ENCODE results near the gene EHD4. TPM values are rescaled to one million over a fixed set of nuclear protein-coding genes. Genes with fewer than 3 reads are reported as not detected.

Gene EHD4
- polyA plus RNA-seq, 1 donor = 39.6 TPM

DNA sequence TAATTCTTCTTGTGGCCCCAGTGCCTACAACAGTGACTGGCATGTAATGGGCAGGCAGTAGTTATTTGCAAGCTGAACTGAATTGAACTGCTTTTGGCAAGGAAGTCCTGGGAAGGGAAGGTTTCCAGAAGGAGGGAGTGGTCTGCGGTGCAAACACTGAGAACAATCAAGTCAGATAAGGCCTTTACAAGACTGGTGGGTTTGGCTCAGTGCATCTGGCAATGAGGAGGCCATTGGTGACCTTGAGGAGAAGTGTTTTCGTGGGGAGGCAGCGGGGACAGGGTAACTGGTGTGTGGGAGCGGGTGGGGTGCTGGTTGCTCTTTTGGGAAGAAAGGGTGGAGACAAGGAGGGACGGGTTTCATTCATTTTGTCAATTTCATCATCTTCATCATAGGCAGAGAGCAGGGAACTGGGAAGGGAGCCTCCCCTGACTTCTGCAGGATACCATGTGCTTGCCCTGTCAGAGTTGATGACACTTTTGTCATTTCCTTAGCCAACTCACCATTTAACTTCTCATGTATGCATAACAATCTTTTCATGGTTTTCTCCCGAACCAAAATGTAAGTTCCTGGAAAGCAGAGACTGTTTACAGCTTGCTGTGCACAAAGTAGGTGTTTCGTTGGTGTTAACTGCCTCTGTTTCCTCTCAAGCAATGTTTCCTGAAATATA is 8.4 kb upstream of the EHD4 start:
- no peak for DNase-seq (ENCODE audit: low read depth)

DNA sequence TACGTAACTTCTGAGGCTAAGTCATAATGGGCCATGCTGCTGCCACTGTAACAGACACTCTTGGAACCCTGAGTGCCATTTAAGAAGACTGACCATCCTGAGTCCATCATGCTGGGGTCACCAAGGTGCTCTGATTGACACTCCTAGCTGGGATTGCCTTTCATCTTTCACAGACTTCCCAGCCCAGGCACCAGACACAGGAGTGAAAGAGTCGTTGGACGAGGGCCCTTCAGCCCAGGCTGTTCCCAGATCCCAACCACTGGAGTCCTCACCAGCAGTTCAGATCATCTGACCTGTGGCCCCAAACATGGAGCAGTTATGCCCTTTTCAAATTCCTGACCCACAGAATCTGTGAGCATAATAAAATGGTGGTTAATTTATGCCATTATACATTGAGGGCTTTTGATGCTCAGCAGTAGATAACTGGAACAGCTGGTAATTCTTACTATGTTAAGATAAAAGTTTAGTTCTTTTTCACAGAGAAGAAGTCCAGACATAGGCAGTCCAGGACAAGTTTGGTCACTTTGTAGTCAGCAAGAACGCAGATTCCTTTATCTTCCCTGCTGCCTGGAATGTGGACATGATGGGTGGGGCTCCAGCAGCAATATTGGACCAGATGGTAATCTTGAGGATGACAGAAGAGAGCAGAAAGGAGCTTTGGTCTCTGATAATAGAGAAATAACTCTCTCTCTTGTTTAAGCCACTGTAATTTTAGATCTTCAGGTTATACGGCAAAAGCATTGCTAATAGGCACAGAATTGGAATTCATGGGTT is 7.3 kb upstream of the EHD4 start:
- DNase-seq (ENCODE audit: low read depth) = no peak

DNA sequence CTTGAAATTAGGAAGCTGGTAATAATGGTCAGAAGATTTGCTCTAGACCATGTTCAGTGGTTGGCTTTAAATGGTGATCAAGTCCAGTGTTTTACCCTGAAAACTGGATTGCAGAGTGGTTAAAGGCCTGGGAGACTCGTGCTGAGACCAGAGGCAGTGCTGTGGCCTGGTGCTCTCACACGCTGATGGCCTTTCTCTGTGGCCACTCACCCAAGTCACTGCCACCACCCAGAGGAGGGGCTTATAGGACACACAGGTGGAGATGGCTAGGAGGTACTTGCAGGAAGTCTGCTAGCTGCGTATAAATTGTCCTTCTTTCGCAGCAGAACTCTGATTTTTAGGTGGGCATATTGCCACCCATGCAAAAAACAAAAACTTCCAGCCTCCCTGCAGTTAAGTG is 6.2 kb upstream of the EHD4 start:
- no peak for DNase-seq (ENCODE audit: low read depth)

- DNase-seq (ENCODE audit: low read depth) = no peak
Observed at GRCh38 chr15:41977757-41978383, 5.5 kb upstream of the EHD4 start.

DNA sequence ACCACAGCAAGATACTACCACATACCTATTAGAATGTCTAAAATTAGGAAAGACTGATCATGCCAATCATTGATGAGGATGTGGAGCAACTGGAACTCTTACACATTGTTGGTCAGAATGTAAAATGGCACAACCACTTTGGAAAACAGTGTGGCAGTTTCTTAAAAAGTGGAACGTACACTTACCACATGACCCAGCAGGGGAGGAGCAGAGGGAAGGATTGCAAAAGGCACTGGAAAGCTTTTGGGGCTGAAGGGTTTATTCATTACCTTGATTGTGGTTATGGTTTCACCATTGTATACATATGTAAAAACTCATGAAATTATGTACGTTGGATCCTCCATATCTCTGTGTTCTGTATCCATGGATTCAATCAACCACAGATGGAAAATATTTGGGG is 3.3 kb upstream of the EHD4 start:
- DNase-seq (ENCODE audit: low read depth) = no peak

DNA sequence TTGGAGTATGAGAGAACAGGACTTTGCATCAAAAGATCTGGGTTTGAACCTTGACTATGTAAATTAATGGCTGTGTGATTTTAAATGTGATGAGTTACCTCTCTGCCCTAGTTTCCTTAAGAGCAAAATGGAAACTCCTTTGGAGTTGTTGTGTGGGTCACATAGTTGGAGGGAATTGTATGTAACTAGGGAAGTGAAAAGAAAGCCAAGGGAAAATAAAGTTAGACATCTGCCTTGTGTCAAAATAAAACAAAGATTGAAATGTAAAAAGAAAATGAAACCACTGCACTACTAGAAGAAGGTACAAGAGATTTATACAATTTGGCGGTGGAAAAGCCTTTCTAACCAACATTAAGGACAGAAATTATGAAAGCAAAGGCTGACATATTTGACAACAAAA is 1.7 kb upstream of the EHD4 start:
- no peak for DNase-seq (ENCODE audit: low read depth)

DNA sequence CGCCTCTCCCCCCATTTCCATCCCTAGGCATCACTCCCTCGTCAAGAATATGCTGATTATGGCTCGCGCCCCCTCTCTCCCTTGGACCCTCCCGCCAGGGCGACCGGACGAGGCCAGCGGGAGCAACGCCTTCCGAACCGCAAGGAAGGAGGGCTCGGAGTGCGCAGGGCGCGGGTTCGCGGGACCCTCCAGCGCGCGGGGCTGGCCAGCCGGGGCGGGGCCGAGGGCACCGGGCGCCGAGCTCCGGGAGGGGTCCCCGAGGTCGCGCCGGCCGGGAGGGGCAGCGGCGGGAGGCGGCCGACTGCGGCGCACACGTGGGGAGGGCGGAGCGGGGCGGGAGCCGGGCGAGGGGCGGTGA is 483 bp downstream of the EHD4 start:
- DNase-seq (ENCODE audit: low read depth) = no peak

- no peak for DNase-seq (ENCODE audit: low read depth)
Observed at GRCh38 chr15:41971089-41971894, 1.1 kb downstream of the EHD4 start.

GRCh38 chr15:41970456-41970855 is 1.9 kb downstream of the EHD4 start:
- no peak for DNase-seq (ENCODE audit: low read depth)

GRCh38 chr15:41969851-41970431 is 2.4 kb downstream of the EHD4 start:
- no peak for DNase-seq (ENCODE audit: low read depth)

DNA sequence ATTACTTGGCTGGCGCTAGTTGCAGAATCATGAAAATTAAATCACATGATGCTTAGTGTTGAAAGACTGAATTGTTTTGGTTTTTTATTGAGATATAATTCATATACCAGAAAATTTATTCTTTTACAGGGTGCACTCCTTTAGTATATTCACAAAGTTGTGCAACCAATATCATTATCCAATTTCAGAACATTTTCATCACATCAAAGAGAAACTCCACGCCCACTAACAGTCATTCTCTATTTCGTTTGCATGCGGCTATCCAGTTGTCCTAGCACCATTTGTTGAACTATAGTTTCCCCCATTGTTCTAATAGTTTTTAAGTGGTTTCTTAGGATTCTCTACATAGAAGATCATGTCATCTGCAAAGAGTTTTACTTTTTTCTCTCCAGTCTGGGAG is 3.7 kb downstream of the EHD4 start:
- DNase-seq (ENCODE audit: low read depth) = no peak

GRCh38 chr15:41967506-41968206 is 4.7 kb downstream of the EHD4 start:
- DNase-seq (ENCODE audit: low read depth) = no peak

GRCh38 chr15:41966920-41967465 is 5.4 kb downstream of the EHD4 start:
- no peak for DNase-seq (ENCODE audit: low read depth)

GRCh38 chr15:41966414-41966812 is 5.9 kb downstream of the EHD4 start:
- DNase-seq (ENCODE audit: low read depth) = no peak

GRCh38 chr15:41965441-41966413 is 6.6 kb downstream of the EHD4 start:
- no peak for DNase-seq (ENCODE audit: low read depth)

GRCh38 chr15:41961595-41962202 is 10.7 kb downstream of the EHD4 start:
- no peak for DNase-seq (ENCODE audit: low read depth)

GRCh38 chr15:41961001-41961518 is 11.3 kb downstream of the EHD4 start:
- no peak for DNase-seq (ENCODE audit: low read depth)

DNA sequence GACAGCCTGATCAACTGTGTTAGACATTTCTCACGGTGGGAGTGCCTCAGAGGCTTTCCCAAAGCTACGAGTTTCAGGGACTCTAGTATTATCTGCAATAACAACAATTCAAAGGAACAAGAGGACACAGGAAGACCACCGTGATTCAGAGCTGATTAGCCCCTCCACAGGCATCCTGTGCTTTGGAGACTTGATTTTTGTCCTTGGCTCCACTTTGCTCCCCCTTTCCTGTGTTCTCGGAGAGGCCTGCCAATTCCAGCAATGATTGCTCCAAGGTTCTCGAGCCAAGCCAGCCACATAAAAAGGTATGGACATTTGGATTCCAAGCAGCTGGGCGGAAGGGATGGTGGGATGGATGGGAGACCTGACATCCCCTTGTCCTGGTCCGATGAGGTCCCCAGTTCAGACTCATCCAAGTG is 14.3 kb downstream of the EHD4 start:
- no peak for DNase-seq (ENCODE audit: low read depth)

Measured in forelimb muscle (tissue), 1 donor.